IPS DF 6.9 (cell line): ENCODE data around the gene RINT1.

Experiments
- DNase-seq: peaks from one replicate; pipeline ENCODE4 v3.0.0-alpha.2; 2013; ENCODE audit warnings: low read depth, low spot score
- H3K27ac ChIP-seq: one replicate; pipeline ENCODE4 v1.5.1; 2013; ENCODE audit warnings: low read length, control low read depth
- H3K27me3 ChIP-seq: 2 replicates; pipeline ENCODE4 v1.6.1; 2013; ENCODE audit warnings: mild to moderate bottlenecking, low read length; ENCODE audit not compliant: control insufficient read depth, insufficient read depth
- H3K36me3 ChIP-seq: 2 replicates; pipeline ENCODE4 v1.6.1; 2013; ENCODE audit warnings: low read length; ENCODE audit not compliant: control insufficient read depth, insufficient read depth
- H3K4me1 ChIP-seq: 2 replicates; pipeline ENCODE4 v1.6.1; 2013; ENCODE audit warnings: low read length; ENCODE audit not compliant: control insufficient read depth, insufficient read depth
- H3K4me3 ChIP-seq: 2 replicates; pipeline ENCODE4 v1.5.1; 2013; ENCODE audit warnings: mild to moderate bottlenecking, low read length
- H3K9me3 ChIP-seq: 2 replicates; pipeline ENCODE4 v1.6.1; 2013; ENCODE audit warnings: low read length, inconsistent platforms; ENCODE audit not compliant: control insufficient read depth, insufficient read depth
- WGBS: extraction: QIAGEN DNeasy Blood & Tissue Kit; methylation state at CpG from one replicate; pipeline ENCODE4 v1.1.7; 2013; ENCODE audit warnings: mixed read lengths, missing lambda C conversion rate; ENCODE audit not compliant: insufficient read length, insufficient coverage; 5-methylcytosine and 5-hydroxymethylcytosine counted together

The RINT1 gene

DNA sequence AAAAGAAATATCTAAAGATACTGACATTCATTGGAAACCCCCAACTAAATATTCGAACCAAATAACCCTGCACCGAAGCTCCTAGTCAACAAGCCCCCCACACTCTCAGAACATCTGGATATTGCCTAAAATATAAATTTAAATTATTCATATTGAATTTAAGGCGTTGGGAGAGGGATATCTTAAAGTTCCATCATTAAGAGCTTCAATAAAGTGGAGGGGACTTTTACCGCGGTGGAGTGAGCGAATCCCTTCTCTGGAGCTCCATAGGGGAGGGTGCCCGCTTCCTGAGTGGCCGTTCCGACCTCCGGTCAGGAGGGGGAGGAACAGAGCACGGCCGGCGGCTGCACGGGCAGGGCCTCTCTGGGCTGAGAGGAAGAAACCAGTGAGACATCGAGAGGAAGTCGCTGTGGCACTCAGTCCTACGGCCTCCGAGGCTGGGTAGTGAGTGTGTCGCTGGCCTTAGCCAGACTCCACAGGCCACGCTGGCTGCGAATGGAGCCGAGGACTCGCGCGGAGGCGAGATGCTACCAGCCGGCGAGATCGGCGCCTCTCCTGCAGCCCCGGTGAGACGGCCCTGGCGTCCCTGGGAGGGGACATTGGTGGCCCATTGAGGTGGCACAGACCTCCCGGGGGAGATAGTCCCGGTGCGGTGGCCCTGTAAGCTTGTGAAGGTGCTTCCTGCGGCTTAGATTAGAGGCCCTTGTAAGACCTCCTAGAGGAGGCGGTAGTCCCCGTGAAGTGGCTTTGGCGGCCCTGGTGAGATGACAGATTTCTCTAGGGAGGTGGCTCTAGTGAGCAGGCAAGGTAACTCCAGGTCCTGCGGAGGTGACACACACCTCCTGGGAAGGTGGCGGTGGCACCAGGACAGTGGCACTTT lies at the start of gene RINT1:
TSS of gene RINT1 (plus strand) at position 410 of the 880 bp plus-strand sequence. CDS start at position 525, 115 bp downstream.
- WGBS, result 100% methylated on average over 2 of the region's 42 CpGs
- H3K27me3 ChIP-seq, result no peaks in the 10 kb centered on the region
- no peaks in the 10 kb centered on the region; the same call in 1 of the 2 replicates for H3K4me1 ChIP-seq
- H3K36me3 ChIP-seq, result no peaks in the 10 kb centered on the region
- DNase-seq, result peak; percentile 81
- no peak within 1 kb of the TSS for H3K27ac ChIP-seq
- H3K9me3 ChIP-seq, result no peaks in the 10 kb centered on the region
- peak within 1 kb of the TSS; percentile 97 for H3K4me3 ChIP-seq

DNA sequence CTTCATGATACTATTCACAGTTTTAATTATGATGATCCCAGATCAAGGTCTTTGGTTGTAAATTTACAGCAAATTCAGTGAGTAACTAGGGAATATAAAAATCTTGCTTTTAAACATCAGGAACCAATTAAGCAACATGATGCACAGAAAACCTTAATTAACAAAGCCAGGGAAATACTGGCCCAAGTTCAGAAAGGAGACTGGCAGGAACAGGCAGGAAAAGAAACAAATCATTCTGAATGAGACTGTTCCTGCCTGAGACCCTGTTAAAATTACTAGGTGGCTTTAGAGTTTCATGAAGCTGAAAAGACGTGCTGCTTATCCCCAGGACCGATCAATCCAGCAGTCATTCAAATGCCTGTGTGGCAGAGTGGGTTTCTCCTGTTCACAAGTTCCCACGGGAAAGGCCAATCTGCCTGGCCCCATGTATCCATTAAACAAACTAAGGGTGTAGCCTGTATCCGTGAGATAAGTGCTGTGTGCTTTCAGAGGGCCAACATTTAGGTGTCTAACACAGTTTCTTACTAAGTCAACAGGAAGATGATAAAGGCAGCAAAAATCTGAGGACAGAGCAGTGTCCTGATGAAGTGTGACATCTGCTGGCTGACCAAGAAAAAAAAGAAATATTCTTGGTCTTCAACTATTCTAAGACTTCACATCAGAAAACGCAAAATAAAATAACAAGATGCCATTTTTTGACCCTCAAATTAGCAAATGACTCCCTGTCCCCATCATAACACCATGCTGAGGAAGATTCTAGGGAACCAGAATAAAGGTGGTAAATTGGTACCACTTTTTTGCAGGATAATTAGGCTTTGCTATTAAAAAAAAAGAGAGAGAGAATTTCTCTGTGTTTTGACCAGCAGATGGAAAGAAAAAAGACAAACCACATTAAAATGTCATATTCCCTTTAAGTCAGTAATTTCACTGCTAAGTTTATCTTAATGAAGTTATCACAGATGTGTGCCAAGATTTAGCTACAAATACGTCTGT lies 44.1 kb upstream of the RINT1 start:
- H3K9me3 ChIP-seq, result no peaks in the 10 kb centered on the region
- H3K4me3 ChIP-seq, result no peak overlapping the region
- H3K4me1 ChIP-seq, result no peaks in the 10 kb centered on the region
- peaks cover 6% of the 10 kb centered on the region; the same call in 1 of the 2 replicates for H3K36me3 ChIP-seq
- DNase-seq, result no peak
- H3K27ac ChIP-seq, result no peak overlapping the region
- H3K27me3 ChIP-seq, result no peaks in the 10 kb centered on the region
- WGBS, result no CpG with 5 or more reads among the region's 6 CpGs

DNA sequence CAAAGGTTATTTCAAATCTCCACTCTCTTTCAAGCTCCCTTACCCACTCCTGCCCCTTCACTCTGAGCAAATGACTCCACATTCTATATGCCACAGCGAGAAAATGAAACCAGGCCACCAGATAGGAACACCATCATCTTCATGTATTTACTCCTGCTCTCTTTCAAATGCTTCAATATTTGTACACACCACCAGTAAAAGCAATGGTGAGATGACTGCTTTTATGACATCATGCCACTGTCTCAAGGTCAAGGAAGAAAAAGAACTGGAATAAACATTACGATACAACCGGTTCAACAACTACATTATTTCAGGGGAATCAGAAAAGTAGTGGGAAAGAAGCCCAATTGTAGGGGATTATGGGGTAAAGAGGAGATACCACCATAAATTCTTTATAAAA lies 42.6 kb upstream of the RINT1 start:
- WGBS, result no CpG with 5 or more reads among the region's 3 CpGs
- no peaks in the 10 kb centered on the region for H3K9me3 ChIP-seq

DNA sequence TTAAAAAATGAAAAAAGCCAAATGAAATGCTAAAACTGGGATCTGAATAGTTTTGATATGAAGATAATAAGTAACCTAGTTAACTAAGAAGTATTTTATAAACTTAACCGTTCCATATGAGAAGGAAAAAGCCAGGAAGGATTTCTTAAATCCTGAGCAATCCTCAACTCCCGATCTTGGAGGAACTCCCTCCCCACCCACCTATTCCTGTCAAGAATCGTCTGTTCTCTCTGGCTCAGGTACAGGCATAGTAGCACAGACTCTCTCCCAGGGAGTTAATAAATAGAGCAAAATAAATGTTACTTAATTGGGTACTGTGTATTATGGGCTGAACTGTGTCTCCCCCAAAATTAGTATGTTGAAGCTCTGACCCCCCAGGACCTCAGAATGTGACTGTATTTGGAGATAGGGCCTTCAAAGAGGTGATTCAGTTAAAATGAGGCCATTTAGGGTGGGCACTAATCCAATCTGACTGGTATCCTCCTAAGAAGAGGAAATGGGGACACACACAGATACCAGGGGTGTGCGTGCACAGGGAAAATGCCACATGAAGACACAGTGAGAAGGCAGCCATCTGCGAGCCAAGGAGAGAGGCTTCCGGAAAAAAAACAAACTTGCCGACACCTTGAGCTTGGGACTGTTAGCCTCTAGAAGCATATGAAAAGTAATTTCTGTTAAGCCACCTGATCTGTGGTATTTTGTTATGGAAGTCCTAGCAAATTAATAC lies 38.6 kb upstream of the RINT1 start:
- no peak overlapping the region for H3K4me3 ChIP-seq
- no CpG with 5 or more reads among the region's 7 CpGs for WGBS
- no peaks in the 10 kb centered on the region for H3K9me3 ChIP-seq
- no peak overlapping the region for H3K27ac ChIP-seq
- no peaks in the 10 kb centered on the region for H3K4me1 ChIP-seq
- no peaks in the 10 kb centered on the region; the same call in 1 of the 2 replicates for H3K36me3 ChIP-seq
- H3K27me3 ChIP-seq, result no peaks in the 10 kb centered on the region
- DNase-seq, result no peak

More for the DNA sequence above, 42.6 kb upstream of the RINT1 start:
- Histone ChIP-seq H3K27me3 (no peaks in the 10 kb centered on the region), H3K4me3 (no peak overlapping the region), H3K27ac (no peak overlapping the region), H3K36me3 (peaks cover 6% of the 10 kb centered on the region; the same call in 1 of the 2 replicates), H3K4me1 (no peaks in the 10 kb centered on the region)
- no peak for DNase-seq

DNA sequence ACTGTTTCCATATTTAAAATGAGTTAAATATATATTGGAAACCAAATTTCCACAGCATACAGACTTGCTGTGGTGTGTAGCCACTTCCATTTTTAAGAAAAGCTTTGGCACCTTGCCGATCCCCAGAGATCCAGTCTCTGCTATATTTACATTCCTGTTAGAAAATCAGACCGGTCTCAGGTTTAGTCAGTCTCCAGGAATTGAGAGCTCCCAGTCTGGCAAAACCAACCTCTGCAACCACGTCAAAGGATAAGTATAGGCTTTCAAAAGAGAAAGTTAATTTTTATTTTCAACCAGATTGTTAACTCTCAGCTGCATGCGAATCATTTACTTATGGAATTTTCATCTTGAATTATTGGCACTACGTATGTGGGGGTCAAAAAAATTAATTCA lies 38.1 kb upstream of the RINT1 start:
- H3K4me1 ChIP-seq, result no peaks in the 10 kb centered on the region
- no peaks in the 10 kb centered on the region for H3K9me3 ChIP-seq
- no peaks in the 10 kb centered on the region for H3K27me3 ChIP-seq
- no peak for DNase-seq
- no CpG with 5 or more reads among the region's 5 CpGs for WGBS
- H3K27ac ChIP-seq, result no peak overlapping the region
- H3K36me3 ChIP-seq, result no peaks in the 10 kb centered on the region; the same call in 1 of the 2 replicates
- H3K4me3 ChIP-seq, result no peak overlapping the region

DNA sequence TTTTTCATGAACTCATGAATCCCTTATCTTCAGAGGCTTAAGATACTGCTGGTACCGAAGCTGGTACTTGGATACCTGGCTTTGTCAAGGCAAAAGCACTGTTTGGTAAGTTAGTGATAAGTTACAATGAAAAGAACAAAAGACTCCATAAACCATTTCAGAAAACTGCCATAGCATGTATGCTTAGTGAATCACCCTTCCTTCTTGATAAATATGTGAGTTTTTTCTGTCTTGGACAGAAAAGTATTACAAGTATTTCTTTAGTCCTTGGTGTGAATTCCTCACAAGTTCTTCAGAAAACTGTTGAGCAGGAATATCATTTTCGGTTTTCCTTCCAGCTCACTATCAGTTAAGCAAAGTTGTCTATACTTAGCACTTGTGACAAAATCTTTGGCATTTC lies 35.5 kb upstream of the RINT1 start:
- no peaks in the 10 kb centered on the region for H3K9me3 ChIP-seq
- H3K4me3 ChIP-seq, result no peak overlapping the region
- H3K27me3 ChIP-seq, result no peaks in the 10 kb centered on the region
- DNase-seq, result no peak
- no peaks in the 10 kb centered on the region for H3K4me1 ChIP-seq
- H3K36me3 ChIP-seq, result peaks cover 8% of the 10 kb centered on the region; the same call in 1 of the 2 replicates
- no CpG with 5 or more reads among the region's 2 CpGs for WGBS
- H3K27ac ChIP-seq, result no peak overlapping the region

DNA sequence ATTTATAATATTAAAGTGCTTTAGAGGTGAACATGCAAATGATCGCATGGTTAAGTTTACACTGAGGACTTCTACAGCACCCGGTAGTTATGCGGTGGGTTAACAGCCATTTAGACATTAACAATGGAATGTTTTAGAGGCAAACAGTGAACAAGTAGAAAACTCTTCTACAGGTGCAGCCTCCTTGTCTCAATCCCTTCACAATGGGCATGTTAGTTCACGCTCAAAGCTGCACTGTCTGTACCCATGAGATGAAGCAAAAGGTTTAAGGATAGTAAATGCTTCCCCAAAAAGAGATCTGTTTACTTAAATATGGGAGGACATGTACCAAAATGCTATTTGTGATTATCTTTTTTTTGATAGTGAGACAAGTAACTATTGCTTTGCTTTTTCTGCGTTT lies 35.0 kb upstream of the RINT1 start:
- Histone ChIP-seq H3K27ac (no peak overlapping the region), H3K9me3 (no peaks in the 10 kb centered on the region), H3K36me3 (peaks cover 9% of the 10 kb centered on the region), H3K27me3 (no peaks in the 10 kb centered on the region), H3K4me3 (no peak overlapping the region), H3K4me1 (no peaks in the 10 kb centered on the region)
- no CpG with 5 or more reads among the region's 5 CpGs for WGBS
- DNase-seq, result no peak

DNA sequence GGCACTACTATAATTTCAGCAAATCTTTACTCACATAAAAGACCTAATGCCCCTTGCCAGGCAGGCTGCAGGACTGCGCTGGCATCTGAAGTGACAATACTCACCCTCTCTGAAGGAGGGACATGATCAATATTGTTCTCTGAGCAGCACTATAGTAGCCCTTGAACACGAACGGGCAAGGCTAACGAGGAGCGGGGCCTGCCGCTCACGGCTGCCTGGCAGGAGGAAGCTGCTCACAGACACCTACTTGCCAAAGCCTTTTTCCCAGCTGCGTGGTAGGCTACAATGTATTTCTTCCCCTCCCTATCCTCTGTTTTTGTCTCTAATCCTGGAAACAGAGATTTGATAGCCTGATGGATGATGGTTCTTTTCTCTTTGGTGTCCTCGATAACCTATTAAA lies 29.8 kb upstream of the RINT1 start:
- no peaks in the 10 kb centered on the region for H3K27me3 ChIP-seq
- peaks cover 15% of the 10 kb centered on the region for H3K36me3 ChIP-seq
- H3K9me3 ChIP-seq, result no peaks in the 10 kb centered on the region
- H3K4me3 ChIP-seq, result no peak overlapping the region
- no peak for DNase-seq
- no peaks in the 10 kb centered on the region for H3K4me1 ChIP-seq
- no peak overlapping the region for H3K27ac ChIP-seq
- no CpG with 5 or more reads among the region's 9 CpGs for WGBS

DNA sequence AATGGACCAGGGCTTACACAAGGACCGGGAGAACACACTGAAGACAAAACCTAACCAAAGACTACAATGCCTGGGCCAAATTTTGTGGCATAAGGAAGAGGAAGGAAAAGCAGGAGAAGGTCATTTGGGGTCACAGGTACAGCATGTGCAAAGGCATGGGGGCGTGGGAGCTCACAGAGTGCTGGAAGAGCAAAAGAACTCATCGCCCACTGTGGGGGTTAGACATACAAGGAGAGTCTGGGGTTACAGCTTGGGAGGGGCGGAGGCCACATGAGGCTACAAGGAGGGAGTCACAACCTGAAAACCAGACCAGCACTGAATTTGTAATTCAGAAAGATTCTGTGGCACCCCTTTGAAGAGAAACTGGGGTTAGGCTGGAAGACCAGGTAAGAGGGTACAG lies 19.6 kb upstream of the RINT1 start:
- peaks cover 4% of the 10 kb centered on the region; the same call in 1 of the 2 replicates for H3K36me3 ChIP-seq
- no peaks in the 10 kb centered on the region for H3K9me3 ChIP-seq
- DNase-seq, result no peak
- no peak overlapping the region for H3K4me3 ChIP-seq
- H3K4me1 ChIP-seq, result no peaks in the 10 kb centered on the region
- no peaks in the 10 kb centered on the region for H3K27me3 ChIP-seq
- WGBS, result no CpG with 5 or more reads among the region's 4 CpGs
- no peak overlapping the region for H3K27ac ChIP-seq
